Right forelimb (tissue), 1 donor: ENCODE measurements around the gene SIAH3.

ENCODE experiments used
- DNase-seq: peaks from one replicate; pipeline ENCODE4 v3.0.0-alpha.2; 2018

Gene SIAH3

DNA sequence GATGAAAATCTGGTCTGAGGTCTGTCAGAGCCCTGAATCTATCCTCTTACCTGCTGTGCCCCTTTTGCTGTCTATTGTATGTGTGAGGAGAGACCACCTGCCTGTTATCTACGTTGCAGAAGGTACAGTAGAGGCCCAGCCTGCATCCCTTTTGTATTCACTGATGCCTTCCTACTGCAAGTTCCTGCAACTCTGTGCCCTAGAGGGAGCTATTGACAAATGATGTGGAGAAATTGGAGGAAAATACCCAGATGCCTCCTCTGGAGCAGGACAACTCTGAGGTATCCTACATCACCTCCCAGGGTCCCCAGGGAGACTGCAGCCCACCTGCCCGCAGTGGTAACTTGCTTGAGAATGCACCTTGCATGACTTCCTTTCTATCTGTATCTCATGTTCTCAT lies 33.7 kb downstream of the SIAH3 start:
- DNase-seq: no peak

DNA sequence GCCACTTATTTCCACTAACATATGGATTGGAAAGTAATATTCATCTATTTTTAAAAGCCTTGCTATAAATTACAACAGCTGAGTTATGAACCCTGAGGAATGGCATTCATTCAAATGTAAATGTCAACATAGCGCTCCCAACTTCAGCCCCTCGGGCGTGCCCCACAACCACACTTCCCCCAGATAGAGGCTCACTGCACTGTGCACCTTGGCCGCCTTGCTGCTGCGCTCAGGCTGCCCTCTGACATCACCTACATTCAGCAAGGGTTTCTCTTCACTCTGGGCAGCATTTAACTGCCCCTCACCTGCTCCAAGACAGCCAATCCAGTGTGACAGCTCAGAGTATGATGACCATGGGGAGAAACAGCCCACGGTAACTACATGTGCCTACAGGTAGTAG lies 35.1 kb downstream of the SIAH3 start:
- DNase-seq: no peak

DNA sequence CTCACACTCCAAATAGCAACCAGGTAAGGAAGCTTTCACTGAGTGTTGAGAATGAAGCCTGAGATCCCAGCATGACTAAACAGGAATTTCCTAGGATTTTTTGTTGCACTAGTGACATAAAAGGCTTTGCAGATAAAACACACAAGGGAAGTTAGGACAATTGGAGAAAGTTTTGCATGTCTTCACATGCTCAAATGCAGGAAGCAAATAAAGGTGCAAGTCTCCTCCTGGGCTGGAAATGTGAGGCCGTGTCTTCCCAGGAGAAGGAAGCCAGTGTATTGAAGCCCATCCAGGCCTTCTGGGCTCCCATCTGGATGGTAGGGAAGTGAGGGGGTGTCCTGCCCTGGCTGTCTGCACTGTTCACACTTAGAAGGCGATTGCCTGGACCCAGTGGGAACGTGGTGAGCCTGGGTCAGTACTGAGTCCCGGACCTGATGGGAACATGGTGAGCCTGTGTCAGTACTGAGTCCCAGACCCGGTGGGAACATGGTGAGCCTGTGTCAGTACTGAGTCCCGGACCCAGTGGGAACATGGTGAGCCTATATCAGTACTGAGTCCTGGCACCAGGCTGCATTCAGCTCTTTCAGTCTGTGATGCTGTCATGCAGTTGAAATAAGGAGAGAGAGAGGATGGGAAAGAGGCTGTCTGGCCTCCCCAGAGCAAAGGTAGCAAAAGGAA lies 38.7 kb downstream of the SIAH3 start:
- no peak for DNase-seq

DNA sequence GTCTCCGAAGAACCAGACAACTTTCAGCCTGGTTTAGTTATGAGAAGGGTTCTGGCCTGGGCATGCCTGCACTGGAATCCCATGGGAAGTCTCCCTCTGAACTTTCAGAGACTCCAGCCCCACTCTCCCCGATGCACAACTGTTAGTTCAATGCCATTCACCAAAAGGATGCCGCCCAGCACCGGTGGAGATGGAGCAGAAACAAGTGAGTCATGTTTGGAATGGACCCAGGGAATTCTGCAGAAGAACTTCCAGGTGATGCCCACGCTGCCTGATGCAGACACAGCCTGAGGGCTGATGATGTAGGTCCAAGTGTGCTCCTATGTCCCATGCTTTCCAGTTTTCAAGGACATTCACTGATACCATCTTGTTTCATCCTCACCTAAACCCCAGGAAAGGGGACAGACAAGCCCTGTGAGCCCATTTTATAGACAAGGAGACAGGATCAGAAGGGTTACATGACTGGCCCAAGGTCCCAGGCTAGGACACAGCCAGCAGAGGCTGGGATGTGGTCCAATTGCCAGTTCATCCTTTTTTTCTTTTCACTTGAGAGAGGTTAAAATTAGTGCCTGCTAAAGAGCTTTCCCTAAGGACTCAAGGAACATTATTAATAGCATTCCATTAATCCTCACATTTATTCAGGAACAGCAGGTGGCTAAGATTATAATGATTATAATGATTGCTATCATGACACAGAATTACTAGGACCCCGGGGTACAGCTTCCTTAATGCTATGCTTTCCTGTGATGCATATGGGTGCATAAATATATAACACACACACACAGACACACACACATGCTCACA lies 39.5 kb downstream of the SIAH3 start:
- DNase-seq: no peak

DNA sequence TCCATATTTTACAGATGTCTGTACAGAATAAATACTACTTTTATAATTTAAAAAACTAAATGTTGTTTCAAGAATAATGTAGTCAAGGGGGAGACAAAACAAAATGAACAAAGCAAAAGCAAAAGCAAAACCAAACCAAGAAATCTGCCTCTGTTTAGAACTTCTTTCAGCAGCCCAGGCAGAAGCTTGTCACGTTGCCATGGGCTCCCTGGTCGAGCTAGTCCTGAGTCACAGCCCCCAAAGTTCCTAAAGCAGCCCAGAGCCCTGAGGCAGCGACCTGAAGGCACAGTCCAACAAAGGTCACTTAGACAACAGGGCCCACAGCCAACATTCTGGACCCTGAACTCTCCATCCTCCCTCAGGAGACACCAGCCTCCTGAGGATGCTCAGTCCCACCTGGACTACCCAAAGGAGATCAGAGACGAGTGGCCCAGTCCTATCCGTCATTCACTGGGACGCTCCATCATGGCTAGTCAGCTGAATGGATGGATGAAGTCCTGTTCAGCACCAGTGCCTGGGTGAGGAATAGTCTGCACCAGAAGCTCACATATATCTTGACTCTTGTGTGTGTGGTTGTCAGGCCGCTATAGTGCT lies 41.7 kb downstream of the SIAH3 start:
- no peak for DNase-seq

DNA sequence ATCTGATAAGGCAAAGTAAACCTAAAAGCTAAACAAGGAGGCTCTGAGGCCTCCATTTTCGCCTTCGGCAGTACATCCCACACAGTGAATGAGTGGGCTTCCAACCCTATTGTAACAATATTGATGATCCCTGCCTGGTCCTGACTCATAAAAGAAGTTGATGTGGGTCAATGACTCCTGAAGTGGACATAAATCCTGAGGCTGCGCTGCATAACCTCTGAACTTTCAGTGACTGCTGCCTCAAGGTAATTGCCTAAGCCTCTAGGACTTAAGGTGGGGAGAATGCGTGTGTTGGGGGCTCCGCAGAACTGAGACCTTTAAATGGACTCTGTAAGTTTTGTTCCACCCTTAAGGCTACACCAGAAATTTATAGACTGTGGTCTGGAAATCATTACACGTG lies 42.6 kb downstream of the SIAH3 start:
- peak; percentile 16 for DNase-seq

DNA sequence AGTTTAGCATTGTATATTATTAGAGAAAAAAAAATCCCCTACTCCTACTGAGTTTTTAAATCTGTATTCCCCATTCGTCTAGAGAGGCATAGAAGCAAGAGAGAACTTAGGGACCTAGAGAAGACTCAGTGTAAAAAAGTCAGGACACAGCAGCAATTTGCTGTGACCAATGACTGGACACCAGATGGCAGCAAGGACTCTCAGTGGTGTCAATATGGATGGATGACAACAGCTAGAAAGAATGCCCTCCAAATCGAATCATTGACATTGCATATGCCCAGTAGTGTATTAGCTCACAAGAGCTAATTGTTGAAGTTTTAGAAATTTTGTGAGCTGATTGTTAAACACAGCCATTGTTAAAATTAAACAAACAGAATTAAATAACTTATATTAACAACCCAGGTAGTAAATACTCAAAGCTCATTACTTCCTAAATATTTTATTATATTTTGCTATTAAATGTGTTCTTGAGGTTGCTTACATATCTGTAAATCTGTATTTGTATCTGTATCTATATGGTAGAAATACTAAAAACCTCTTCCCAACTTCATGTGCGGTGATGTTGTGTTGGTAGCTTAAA lies 43.9 kb downstream of the SIAH3 start:
- DNase-seq: peak; percentile 43

DNA sequence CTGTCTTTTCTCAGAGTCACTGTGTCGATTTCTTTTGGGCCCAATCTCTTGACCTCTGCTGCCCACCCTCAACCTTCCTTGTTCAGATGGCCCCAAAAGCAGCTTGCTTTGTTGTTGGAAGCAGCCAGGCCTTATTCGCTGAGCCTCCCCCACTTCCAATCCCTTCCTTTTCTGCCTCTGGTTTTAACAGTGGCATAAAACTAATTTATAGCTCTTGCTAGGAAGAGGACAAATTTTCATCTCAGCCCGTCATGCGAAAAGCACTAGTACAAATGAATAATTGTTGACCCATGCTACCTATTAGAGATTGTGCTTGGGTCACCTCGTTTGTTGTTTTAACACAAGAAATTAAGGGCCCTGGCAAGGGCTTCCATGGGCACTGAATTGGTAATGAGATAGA lies 51.1 kb downstream of the SIAH3 start:
- DNase-seq: no peak

DNA sequence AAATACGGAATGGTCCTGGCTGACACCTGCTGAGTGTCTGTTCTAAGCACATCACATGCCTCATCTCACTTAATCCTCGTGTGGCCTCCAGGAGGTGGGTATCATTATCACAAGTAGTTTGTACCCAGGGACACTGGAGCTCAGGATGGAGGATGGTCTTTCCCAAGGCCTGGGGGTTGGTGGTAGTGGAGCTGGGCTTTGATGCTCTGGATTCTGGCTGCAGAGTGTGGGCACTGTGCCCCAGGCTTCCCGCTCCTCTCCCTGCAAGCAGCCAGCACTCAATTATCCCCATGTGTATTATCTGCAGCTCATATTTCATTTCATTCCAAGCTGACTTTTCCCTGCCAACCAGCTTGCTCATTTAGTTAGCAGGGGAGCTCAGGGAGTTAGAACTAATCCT lies 52.1 kb downstream of the SIAH3 start:
- peak; percentile 38 for DNase-seq

DNA sequence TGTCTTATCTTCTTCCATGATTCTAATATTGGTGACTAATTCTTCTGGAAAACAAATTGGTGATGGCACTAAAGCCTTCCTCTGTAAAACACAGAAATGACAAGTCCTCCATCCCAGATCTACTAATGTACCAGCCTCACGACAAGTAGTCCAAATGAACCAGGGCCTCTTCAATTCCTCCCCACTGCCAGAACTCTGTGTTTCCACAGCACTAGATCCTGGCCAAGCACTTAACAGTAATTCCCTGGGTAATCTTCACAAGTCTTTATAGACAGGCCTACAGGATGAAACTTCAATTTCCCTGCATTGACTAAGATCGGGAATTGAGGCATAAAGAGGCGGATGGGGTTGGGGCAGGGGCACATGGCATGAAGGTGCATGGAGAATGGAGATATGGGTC lies 52.7 kb downstream of the SIAH3 start:
- DNase-seq: peak; percentile 6

DNA sequence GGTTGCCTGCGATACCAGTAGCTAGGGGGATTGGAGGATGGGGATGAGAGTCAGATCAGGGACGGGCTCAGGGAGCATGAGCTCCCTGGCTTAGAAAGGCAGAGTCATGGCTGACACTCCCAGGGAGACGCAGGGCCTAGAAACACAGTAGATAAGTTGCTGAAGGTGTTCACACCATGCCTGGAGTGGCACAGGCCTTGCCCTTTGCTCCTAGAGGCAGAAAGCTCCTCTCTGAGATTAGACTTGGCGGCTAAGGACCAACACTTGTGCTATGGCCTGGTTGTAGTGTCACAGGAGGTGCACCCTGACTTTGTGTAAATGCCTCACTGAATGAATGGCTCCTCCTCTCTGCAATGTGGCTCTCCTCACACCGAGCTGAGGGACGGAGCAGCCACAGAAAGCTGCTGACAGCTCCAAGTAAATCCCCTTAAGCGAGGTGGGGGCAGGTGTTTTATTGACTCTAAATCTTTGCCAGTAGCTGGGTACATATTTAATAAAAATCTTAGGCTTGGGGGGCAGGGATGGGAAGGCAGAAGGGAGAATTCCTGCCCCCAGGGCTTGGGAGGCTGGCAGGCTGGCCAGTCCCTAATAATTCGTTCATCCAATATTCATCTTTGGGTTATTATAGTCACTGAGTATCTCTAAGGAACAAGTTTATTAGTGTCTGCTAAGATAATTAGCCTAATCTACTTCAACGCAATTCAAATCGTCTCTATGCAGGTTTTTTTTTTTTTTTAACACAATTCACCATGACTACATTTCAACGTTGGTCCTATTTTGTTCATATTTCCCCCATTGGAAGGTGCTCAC lies 54.9 kb downstream of the SIAH3 start:
- no peak for DNase-seq

DNA sequence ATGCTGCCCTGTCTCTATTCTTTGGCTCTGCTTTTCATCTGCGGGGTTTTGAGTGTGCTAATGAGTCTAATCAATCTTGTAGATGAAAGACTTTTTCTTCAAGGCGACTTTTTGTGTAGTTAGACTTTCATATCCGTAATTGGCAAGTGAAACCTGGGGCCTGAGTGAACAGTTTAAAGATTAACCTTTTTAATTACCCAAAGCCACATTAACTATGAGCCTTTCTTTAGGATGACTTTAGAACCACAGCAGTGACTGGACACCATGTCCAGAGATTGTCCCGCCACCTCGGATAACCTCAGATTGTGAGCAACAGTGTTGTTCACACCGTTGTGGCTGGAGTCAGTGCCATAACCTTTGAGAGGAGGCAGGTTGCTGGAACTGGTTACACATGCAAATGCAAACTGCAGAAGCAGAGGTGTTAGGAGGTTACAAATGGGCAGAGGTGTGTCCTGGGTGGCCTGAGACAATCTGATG lies 58.7 kb downstream of the SIAH3 start:
- no peak for DNase-seq

DNA sequence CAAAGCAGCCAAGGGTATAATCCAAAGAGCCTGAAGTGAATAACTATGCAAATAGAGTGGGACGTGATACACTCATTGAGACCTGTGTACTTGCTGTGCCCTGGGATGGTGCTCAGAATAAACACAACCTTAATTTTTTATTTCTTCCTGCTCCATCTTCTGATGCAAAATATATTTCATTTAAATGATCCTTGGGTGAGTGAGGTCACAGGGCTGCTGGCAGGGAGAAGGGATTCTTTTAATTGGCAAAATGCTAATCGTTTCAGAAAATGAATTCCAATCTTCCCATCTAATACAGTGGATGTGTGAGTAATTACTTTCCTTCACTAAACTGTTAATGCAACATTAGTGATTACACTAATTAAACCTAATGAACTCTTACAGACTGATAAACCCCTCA lies 63.5 kb downstream of the SIAH3 start:
- DNase-seq: no peak

DNA sequence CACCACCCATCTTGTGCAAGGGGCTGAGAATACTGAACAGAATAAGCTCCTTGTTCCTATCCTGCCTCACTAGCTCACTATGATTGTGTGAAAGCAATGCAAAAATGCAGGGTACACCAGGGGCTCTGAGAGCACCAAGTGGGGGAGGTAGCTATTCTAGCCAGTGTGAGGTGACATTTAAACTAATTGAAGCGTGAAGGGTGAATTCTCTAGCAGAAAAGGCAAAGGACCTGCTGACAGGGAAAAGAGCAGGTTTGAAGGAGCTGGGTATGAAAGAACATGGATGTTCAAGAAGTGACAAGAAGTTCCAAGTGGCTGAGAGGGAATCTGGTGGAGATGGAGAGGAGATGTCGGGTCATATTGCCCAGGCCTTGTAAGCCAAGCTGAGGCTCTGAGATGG lies 64.2 kb downstream of the SIAH3 start:
- no peak for DNase-seq

DNA sequence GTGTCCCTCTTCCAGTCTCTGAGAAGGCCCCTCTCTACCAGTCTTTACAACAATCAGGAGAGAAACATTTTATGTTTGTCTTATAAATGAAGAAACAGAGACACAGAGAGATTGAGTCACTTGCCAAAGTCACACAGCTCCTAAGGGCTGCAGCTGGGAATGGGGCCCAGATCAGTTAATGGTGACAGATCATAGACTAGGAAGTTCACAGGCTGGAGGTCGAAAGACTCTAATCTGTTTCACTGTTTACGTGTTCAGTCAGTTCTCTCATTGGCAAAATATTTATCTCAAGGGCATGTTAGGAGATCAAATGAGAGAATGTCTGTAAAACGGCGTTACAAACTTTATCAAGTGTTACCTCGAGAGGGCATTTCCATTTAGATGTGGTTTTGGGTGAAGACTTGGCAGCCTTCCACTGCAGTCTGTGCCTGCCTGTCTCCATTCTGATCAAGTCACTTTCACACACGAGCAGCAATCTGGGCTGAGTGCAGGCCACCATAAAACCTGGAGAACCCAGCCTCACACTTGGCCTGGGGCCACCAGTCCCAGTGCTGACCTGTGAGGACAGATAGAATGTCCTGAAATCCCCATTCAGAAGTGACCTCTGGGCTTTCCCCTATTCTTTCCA lies 65.1 kb downstream of the SIAH3 start:
- DNase-seq: no peak

DNA sequence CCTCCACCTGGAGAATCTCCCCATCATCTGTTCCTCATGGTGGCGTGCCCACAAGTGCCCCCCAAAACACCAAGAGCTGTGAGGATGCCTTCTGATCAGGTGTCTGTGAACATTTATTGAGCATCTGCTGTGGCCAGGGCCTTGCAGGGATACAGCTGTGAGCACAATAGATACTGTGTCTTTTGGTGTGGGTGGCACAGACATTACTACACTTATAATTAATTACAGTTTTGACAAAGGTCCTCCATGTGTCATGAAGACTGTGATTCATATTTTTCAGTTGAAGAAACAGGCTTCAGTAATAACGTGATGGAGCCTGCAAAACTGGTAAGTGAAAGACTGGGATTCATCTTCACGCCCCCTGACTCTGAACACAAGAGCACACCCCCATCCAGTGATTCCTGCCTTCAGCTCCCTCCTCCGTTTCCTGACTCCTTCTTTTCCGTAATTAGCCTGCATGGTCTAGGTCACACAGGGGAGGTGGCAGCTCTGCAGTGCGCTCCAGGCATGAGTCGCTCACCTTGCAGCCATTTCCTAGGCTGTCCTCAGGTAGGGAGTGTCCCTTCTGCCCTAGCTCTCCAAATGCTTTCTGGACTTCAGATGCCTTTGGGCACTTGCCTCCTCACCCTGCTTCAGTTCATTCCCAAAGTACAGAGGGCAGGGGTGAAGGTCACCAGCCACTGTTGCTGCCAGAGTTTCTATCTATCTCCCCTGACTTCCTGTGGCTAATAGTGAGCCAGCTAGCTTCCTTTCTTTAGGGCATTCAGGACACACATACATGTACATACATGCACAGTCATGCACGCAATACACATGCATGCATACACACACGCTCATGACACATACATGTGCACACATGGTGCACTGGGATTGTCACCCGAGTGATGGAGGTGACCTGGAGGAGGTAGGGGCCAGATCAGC lies 66.5 kb downstream of the SIAH3 start:
- DNase-seq: no peak

DNA sequence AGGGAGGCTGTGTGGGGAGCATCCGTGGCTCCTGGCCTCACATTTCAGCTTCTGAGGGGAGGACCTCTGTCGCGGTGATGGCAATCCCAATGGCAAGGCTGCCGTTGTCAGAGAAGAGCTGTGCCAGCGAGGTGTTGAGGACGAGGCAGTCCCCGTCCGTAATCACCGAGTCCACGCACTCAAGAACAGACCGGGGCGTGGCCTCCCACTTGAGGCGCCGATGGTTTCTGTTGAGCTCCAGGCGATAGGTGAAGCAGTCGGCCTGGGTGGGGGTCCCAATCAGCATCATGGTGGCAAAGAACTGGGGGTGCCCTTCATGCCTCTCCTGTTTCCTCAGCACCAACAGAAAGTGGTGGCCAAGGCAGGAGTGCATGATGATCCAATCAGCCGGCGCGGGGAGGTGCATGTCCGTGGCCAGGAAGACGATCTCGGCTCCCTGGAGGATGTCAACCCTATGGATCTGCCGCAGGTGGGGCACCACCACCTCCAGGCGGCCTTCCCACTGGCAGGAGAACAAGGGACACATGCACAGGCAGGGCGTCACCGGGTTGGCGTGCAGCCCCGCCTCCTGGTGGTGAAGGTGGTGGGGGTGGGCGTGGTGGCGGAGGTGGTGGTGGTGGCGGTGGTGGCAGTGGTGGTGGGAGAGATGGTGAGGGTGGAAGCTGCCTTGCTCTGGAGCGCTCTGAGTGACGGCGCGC lies 68.1 kb downstream of the SIAH3 start:
- no peak for DNase-seq

DNA sequence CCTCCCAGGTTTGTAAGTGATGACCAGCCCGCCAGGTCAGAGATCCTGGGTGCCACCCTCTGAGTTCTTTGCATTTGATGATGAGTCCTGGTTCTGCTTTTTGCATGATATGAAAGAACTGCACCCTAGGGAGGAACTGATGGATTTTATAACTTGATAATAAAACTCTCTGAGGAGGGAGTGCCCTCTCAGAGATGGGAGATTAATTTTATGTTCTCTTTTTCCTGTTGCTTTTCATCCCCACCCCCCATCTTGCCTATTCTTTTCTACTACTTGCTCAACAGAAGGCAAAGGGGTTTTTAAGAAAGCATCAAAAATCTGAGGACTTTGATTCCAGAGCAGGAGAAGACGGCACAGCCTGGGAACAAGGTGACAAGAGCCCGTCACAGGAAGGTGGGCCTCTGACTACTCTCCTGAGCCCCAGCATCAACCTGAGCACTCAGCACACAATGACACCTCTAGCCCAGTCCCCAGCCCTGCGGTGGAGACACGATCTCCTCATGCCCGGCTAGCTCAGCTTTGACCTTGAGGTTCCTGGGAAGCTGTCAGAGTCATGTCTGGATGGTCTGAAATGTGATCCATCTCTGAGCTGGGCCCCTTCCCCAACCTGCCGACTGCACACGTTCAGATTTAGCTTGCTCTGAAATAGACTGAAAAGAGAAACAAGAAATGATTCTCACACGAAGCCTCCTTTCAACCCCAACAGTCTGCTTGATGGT lies 69.1 kb downstream of the SIAH3 start:
- DNase-seq: no peak

DNA sequence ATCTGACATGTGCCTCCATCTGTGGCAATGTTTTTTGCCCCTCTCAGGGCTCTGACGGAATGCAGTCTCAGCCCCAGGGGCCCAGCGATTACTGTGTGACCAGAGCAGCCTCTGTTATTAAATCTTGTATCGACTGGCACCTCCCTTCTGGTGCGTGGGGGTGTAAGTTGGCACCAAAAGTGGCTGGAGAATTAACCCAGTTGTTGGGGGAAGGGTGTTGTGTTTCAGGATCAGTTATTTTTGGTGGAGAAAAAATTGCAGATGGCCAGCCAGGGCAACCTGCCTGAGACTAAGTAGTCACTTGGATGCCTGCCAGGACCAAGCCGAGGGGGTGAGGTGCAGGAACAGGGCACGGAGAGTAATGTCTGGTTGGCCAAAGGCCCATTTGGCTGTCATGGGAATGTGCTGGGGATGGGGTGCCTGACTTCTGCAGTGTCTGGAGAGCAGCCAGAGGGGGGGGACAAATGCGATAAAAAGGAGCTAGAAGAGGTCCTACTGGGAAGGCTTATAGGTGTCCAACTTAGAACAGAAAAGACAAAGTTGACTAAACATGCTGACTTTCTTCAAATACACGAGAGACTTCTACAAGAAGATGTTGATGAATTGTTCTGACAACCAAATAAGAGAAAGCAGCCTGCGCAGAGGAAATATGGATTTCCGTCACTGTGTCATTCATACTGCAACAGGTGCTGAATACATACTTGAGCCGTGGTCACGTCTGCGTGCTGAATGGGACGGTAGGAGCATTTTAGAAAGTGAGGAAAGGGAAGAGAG lies 69.8 kb downstream of the SIAH3 start:
- peak; percentile 52 for DNase-seq
